ENCODE measurements around the gene SETX. TPM values are rescaled to one million over a fixed set of nuclear protein-coding genes. Genes with fewer than 3 reads are reported as not detected.

SETX gene
- total and polyA plus RNA-seq, 2 of the 13 experiments (the other 11 are each of a cell fraction or from before 2014, with no cell fraction given): 13.2 to 39.0 TPM

GRCh38 chr9:132288361-132288760 lies 66.4 kb downstream of the SETX start (continued):
- TF ChIP-seq, protein P1, sequence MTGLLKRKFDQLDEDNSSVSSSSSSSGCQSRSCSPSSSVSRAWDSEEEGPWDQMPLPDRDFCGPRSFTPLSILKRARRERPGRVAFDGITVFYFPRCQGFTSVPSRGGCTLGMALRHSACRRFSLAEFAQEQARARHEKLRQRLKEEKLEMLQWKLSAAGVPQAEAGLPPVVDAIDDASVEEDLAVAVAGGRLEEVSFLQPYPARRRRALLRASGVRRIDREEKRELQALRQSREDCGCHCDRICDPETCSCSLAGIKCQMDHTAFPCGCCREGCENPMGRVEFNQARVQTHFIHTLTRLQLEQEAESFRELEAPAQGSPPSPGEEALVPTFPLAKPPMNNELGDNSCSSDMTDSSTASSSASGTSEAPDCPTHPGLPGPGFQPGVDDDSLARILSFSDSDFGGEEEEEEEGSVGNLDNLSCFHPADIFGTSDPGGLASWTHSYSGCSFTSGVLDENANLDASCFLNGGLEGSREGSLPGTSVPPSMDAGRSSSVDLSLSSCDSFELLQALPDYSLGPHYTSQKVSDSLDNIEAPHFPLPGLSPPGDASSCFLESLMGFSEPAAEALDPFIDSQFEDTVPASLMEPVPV (CRISPR knock-in tag; IDR thresholded peaks at IDR 0.05): no peak
- TF ChIP-seq KAT8 (CRISPR knock-in tag; IDR thresholded peaks at IDR 0.05): no peak

DNA sequence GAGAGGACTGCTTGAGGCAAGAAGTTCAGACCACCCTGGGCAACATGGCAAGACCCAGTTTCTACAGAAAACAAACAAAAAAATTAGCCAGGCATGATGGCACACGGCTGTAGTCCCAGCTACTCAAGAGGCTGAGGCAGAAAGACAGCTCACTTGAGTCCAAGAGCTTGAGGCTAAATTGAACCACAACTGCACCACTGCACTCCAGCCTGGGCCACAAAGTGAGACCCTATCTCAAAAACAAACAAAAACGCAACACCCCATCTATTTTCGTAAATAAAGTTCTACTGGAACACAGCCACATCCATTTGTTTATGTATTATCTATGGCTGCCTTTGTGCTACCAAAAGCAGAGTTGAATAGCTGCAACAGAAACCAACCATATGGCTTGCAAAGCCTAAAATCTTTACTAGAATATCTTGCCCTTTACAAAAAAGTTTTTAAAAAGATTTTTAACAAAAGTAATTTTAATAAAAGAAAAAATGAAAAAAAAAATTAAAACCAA lies 67.5 kb downstream of the SETX start:
- no peak overlapping the region for H3K9ac ChIP-seq (ENCODE audit: insufficient read depth, low read depth, low read length)
- H3K27ac ChIP-seq (ENCODE audit: extremely low read length, insufficient read depth, low read length): no peak overlapping the region
- H4K20me1 ChIP-seq (ENCODE audit: insufficient read depth, low read length): no peaks in the 10 kb centered on the region
- POLR2A ChIA-PET: no interaction called here
- no peaks in the 10 kb centered on the region for H3K9me3 ChIP-seq (ENCODE audit: low read length)
- no peak overlapping the region for H3K4me2 ChIP-seq (ENCODE audit: low read depth, low read length)
- in situ Hi-C loops (cut with HindIII; ENCODE audit: extremely low pct_ligation_motif_present, low pct_unique_long_range_greater_than_20kb): no loop called here
- intact Hi-C loops (cut with micrococcal nuclease; ENCODE audit: unreplicated experiment): no loop called here
- H3K4me1 ChIP-seq (ENCODE audit: insufficient read depth, low read length): peaks cover 23% of the 10 kb centered on the region
- H3K36me3 ChIP-seq (replicated peaks in 1 of 2; ENCODE audit: control insufficient read depth in 1 of 2, insufficient read depth in 2 of 2, low read length in 2 of 2): peaks cover 19 to 50% of the 10 kb centered on the region in 2 experiments
- no peaks in the 10 kb centered on the region for H3K27me3 ChIP-seq (ENCODE audit: control insufficient read depth in 1 of 2, insufficient read depth in 2 of 2, low read length in 2 of 2)
- no peaks in the 10 kb centered on the region for H3K79me2 ChIP-seq (ENCODE audit: insufficient read depth, low read length)
- BruUV-seq (replicated peaks): no TSS peak
- CTCF ChIA-PET (ENCODE audit: low intra/inter-chr PET ratio, low total read pairs): no interaction called here
- FAIRE-seq (no peak), DNase-seq (ENCODE audit: low spot score) (no peak), ATAC-seq (no peak)
- TF ChIP-seq ATF7-NPFF (CRISPR knock-in tag; IDR thresholded peaks at IDR 0.05; ENCODE audit: low read depth): no peak
- no peak for TF ChIP-seq NCOA1 (CRISPR knock-in tag; IDR thresholded peaks at IDR 0.05)
- TF ChIP-seq ZSCAN21 (CRISPR knock-in tag; IDR thresholded peaks at IDR 0.05; ENCODE audit: borderline replicate concordance): no peak
- TF ChIP-seq EZH2 (conservative IDR thresholded peaks at IDR 0.05; ENCODE audit: low read depth, low read length): no peak
- TF ChIP-seq NCOA2 (CRISPR knock-in tag; IDR thresholded peaks at IDR 0.05): no peak
- no peak overlapping the region for H2AFZ ChIP-seq (ENCODE audit: low read length)
- WGBS (ENCODE audit: low lambda C conversion rate): 95% methylated on average over 3 of the region's 3 CpGs
- H3K4me3 ChIP-seq (replicated peaks in 1 of 3; ENCODE audit: insufficient read depth in 1 of 3, low read depth in 2 of 3, low read length in 3 of 3): no peak overlapping the region
